NCI-H2227 (cell line): Measurements from ENCODE around the gene SPRR4.

ENCODE experiments used
- DNase-seq: peaks from one replicate; lab custom pipeline; 2025; ENCODE audit not compliant: unreplicated experiment; lab: John Stamatoyannopoulos, UW

SPRR4 gene, protein sequence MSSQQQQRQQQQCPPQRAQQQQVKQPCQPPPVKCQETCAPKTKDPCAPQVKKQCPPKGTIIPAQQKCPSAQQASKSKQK

DNA sequence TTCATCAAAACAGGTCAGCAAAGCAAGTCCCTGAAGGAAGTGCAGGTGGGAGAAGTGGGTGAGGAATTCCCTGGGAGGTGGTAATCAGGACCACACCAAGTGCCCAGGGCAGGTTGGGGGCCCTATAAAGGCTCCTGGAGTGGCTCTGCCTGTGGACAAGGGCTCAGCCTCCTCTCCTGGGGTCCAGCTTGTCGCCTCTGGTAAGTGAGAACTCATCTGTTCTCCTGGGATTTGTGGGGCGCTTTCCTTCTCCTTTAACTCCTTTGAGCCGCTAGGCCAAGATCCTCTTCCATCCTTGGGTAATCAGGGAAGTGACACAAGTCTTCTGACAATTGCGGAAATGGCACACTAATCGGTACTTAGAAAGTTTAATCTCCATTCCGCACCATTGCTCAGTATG lies at the start of gene SPRR4:
Gene SPRR4 (plus strand): TSS at position 154 of the 400 bp plus-strand sequence. CDS start 1,243 bp downstream, outside the sequence.
- no peak for DNase-seq

DNA sequence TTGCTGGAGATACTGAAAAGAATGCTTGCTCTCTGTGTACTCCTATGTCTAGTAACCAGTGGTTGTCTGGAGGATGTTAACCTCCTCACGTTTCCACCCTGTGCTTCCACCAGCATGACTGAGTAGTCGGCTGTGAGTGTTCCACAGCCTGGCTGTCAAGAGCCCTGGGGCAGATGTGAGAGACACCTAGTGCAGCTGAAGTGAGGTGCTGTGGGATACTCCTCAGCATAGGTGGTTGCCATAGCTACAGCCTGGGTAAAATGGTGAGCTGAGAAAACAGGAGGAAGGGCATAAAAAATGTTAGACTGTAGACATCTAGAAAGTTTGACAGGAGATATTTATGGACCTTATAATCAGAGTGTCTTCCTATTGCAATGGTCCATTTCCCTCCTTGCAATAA lies 46.3 kb upstream of the SPRR4 start:
- no peak for DNase-seq

DNA sequence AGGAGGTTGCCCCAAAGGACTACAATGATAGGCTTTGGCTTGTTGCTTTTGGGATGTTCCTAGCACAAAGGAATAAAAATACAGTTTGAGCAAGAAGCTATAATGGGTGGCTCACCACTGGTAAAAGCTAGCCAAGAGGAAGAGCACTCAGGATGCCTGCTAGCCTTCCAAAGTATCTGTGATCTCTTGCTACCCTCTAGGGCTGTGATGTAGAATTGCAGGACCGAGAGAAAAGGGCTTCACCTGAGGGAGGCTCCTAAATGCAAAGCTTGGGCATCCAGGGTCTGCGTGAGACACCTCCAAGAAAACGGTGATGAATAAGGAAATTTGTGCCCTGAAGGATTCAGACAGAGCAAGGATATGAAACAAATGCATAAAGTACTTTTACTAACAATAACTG lies 44.4 kb upstream of the SPRR4 start:
- DNase-seq: no peak

DNA sequence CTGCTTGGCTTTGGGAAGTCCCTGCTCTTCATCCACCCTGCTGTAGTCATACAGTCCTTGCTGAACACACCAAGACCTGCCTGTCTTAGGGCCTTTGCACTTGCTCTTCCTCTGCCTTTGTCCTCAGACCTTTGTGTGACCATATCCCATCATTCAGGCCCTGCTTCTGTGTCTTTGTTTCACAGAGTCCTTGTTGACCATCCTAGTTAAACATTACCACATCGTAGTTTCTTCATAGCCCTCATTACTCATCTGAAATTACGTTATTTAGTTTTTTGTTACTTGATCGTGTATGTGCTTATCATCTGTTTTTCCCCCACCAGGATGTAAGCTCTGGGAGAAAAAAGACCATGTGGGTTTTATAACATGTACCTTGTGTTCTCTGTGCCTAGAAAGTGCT lies 41.8 kb upstream of the SPRR4 start:
- DNase-seq: no peak

DNA sequence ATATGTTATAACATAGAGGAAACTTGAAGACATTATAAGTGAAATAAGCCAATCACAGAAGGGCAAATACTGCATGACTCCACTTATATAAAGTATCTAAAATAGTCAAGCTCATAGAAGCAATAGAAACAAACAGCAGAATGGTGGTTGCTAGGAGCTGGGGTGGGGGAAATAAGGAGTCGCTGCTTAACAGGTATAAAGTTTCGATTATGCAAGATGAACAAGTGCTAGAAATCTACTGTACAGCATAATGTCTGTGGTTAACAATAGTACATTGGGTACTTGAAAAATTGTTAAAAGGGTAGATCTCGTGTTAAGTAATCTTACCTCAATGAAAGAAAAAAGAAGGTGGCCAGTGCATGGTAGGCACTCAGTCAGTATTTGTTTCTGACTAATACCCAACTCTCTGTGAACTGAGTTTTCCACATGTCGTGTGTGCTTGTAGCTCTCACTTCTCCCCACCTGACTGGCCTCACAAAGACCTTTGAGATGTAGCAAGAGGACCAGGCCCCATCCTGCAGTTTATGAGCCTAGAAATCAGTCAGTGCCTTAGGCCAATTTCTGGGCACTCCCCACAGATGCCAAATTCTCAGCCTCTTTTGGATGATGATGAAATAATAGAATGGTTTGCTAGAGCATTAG lies 38.2 kb upstream of the SPRR4 start:
- no peak for DNase-seq

DNA sequence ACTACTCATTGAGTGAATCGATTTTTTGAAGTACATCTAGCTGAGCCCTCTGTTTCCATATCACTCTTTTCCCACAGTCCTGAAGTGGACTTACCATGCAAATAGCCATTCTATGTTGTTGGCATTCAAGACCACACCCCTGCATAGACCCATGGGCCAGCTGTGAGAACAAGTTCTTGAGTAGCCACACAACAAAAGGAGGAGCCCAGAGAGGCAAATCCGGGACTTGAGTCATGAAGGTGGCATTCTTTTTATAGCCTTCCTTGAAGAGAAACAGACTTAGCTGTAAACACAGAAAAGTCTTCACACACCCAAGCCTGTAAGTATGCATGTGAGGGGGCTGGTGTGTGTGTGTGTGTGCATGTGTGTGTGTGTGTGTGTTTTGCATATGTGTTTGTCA lies 37.3 kb upstream of the SPRR4 start:
- DNase-seq: no peak

DNA sequence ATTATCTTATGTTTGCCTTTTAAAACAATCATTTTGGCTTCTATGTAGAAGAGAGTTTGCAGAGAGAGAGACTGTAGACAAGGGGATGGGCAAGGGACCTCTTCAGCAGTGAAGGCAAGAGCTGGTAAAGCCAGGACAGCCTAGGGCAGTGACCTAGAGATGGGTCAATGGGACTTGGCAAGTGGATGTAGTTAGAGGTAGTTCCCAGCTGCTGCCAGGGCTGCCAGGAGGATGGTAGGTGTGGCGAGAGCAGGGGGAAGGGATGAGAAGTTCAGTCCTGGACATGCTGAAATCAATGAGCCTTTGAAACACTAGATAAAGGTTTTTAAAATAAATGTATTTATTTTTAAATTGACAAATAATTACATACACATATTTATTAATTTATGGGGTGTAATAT lies 29.8 kb upstream of the SPRR4 start:
- DNase-seq: no peak

DNA sequence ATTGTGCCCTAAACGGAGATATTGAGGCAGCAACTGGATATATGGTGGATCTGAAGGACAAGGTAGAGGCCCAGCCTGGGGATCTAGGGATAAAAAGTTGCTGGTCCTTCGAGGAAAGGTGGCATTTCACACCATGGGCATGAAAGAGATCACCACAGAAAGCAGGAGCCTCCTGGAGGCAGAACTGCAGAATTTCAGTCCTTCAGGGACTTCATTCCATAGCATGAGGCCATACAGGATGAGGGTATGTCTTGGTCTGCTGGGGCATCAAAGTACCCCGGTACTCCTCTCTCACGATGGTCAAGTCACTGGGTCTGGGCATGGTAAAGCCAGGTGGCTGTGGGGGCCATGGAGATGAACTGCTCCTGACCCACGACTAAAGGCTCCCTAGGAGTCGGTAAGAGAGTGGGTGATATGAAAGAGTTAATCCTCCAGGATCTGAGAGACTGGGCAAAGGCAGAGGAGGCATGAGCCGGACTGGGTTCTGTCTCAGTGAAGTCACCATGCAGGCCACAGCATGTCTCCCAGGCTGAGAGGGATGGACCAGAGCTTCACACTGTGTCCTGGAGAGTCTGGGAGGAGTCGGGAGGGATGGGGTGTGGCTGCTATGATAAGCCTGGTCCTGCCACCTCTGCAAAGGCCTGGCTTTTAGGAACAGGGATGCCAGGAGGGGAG lies 29.3 kb upstream of the SPRR4 start:
- no peak for DNase-seq

DNA sequence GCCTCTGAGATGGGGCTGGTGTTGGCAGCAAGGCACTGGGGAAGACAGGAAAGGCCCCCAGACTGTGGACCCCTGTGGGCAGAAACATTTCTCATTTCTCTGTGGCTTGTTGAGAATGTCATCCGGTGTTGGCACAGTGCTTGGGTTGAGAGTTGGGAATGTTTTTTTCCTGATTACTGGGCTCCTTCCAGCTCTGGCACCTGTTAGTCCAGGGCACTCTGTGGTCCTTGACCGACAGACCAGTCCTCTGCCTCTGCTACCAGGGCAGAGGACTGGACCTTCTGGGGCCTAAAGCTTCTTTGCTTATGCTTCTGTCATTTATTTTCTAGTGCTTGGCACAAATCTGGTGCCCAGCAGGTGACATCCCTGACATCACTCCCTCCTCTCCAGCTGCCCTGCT lies 28.3 kb upstream of the SPRR4 start:
- no peak for DNase-seq

DNA sequence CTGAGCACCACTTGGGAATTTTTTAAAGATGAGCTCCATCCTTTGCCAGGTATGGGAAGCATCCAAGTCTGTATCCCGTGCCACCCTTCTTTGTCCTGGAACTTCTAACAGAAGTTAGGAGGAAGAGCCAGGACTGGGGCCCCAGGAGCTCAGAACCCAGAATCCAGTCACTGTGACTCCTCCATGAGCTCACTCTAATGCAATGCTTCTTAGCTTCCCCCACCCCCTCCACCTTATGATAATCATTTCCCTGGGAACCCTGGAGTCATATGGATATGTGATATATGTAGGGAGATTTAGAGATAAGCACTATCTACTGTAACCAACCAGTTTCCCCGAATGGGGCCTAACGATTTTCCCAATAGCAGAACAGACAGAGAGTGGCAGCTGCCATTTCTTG lies 24.2 kb upstream of the SPRR4 start:
- no peak for DNase-seq

DNA sequence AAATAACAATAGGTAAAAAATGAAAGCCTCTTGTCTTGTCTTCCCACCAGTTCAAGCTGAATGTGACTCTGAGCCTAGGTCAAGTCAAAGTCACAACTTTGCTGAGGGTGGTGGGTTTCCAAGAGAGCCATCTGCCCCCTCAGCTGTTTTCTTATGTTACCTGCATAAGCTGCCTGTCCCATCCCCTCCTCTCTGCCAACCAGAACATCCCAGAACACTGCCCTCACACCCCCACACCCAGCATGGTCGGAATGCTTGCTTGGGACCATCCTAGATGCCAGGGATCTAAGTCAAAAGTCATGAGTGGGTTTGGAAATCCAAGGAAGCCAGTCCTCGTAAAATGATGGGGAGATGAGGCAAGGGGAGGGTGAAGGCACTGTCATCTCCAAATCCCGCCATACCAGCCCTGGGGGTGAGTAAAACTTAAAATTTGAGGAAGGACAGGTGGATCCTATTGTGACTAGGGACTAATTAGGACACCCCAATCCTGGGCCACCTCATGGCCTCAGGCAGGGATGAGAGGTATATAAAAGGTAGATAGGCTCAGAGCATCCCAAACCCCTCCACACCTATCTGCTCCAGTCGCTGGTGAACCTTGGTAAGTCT lies 23.7 kb upstream of the SPRR4 start, which contains the start of gene SPRR5:
Gene SPRR5 (plus strand): TSS at position 556 of the 606 bp plus-strand sequence. CDS start 1,349 bp downstream, outside the sequence.
- no peak for DNase-seq

DNA sequence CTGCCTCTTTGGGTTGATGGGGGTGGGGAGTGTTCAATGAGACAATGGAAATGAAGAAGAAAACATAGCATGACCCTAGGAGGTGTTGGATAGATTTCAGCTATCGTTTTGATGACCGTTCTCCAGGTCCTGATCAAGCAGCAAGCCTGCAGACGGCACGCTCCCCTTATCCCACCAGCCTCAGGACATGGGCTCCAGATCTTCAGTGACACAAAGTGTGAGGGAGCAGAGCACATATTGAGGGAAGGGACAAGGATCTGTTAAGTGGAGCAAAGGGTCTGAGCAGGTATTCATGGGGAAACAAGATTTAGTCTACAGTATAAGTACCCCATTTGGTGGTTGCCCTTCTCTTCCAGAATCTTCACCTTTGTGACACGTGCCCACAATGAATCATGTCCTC lies 18.7 kb upstream of the SPRR4 start:
- DNase-seq: no peak

DNA sequence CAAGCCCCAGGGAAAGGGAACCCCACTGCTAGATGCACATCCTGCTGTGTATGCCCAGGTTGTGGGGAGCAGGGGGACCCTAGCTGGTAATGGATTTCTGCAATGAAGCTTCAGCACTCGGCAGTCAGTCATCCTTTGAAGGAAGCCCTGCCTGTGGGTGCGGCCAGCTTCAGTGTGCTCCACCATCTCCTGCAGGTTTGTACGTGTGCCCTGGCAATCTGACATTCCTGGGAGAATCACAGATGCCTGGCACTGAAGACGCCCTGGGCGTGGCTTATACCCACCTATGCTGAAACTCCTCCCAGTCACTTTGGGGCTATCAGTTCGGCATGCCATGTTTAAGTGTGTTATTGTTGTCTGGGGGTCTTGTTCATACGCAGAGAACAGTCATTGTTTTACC lies 16.7 kb upstream of the SPRR4 start:
- no peak for DNase-seq

DNA sequence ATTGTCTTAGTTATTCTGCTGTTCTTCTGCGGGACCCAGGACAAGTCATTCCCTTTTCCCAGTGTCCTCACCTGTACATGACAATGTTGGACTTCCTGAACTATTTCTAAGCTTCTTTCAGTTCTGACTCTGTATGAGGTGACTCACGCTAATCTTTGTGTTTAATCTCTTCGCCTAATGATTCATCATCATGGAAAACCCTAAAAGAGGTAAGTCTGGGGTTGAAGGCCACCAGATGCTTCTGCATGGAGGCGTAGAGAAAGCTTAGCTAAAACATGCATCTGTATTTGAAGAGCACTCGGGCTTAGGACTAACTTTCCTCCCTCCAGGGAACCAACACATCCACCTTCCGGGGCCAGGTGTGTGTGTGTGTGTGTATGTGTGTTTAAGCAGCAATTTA lies 16.0 kb upstream of the SPRR4 start:
- no peak for DNase-seq

DNA sequence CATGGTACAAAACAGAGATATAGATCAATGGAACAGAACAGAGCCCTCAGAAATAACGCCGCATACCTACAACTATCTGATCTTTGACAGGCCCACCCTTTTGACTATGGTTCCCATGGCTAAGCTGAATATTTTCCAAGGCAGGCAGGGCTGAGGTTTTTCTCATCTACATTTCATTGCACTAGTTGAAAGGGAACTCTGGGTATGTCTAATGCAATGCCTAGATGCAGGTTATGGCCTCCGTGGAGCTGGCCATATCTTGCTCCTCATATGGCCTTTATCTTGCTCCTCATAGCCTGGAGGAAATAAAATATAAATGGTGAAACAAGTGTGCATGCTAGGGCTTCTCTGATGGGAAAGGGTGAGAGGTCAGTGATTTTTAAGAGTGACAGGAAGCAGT lies 12.9 kb upstream of the SPRR4 start:
- DNase-seq: no peak

DNA sequence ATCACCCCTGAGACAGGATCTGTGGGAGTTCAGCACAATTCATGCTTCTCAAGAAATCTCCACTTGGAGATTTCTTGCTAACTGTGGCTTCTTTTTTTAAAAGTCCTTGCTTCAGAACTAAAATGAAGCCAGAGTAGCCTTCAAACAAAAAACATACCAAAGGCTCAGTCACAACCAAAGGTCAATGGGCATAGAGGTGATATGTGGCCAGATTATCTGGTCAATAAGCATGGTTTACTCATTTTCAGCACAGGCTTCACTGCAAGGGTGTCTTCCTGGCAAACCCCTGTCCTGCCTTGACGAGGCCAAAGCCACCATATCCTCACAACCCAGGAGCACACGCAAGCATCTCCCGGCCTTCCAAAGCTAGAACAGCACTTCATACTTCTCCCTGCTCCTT lies 11.2 kb upstream of the SPRR4 start:
- no peak for DNase-seq

DNA sequence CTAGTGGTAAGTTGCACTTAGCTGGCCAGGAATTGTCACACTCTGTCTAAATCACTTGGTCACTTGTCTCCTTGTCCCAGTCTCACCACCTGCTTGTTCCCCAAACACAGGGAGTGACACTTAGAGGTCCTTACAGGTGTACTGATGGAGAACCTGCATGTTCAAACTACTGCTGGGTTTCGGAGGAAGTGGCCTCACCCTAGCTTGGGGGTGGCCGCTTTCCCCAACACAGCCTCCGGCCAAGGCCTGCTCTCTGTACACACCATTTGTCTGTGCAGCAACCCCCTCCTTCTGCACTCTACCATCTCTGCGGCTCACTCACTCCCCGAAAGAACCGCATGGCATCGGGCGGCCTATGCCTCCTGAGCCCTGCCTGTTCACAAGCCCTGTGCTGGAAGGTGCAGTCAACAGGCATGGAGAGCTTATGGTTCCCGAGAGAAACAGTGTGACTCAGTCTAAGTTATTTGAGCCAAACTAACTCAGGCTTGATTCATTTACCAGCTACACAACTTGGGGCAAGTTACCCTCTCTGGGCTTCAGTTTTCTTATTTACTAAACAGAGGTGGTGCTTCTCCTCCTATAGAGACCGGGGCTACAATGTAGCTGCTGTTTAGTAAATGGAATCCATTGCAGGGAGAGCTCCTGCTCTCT lies 10.5 kb upstream of the SPRR4 start:
- no peak for DNase-seq

DNA sequence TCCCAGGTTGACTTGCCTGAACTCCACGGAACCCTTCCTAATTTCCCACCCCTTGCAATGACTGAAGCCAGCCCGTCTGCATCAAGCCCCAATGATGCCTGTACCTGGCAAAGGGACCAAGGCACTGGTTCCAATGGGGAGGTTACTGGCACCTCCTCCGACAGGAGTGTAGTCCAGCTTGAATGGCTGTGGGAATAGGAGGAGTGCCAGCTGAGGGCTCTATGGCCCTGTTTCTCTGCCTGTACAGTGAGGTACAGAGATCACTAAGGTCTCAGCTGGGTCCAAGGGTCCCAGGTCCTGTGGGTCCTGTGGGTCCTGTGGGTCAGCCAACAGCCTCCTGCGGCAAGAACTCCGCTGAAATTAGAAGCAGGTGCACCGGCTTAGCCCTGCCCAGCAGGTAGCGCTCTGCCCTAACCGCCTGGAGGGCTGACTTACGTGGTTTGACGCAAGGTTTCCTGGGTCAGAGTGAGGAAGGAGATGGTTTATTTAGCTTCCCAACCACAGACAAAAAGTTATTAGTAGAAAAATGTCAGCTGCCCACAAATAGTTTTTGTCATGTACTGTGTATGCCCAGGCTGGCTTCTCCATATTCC lies 9.9 kb upstream of the SPRR4 start:
- no peak for DNase-seq

DNA sequence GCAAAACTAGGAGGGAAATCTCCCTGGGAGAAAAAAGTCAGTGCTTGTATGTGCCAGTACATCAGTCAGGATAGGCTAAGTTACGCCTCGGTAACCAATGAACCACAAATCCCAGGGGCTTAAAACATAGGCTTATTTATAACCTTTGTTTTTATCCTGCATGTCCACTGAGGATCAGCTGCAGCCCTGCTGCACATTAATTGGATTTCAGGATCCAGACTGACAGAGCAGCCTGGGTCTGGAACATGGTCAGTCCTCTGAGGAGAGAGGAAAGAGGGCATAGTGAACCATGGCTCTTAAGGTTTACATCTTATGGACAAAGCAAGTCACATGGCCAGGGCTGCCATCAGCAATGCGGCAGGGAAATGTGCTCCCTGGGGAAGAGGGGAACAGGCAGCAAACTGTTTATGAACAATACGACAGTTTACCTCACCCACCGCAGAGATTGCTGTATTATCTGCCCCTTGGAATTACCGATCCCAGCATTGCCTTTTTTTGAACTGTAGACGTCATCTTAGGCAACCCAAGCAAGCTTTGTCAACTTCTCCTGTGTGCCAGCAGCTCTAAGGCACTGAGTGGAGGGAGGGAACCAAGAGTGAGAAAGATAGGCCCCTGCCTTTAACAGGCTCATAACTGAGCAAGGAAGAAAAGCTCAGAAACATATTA lies 9.1 kb upstream of the SPRR4 start:
- no peak for DNase-seq

DNA sequence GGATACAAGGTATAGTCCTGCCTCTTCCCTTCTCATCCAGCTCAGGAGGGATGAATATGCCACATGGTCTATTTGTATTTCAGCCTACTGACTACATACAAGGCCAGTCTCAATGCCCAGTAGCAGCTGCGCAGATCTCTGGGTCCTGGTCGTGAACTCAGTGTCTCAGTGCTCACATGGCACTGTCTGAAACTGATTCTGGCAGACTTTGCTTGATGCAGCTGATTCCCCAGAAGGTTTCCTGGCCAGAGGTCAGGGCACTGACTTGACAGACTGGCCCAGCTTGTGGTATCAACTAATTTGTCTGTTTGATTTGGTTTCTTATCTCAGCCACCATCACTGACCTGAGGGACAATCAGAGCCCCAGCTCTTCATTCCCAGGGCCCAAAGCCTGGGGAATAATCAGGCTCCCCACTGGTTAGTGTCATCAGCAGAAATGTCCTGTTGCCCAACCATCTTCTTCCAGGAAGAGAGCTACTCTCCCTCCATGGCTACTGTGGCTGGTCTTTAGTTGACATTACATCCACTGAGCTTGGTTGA lies 7.5 kb upstream of the SPRR4 start:
- no peak for DNase-seq

DNA sequence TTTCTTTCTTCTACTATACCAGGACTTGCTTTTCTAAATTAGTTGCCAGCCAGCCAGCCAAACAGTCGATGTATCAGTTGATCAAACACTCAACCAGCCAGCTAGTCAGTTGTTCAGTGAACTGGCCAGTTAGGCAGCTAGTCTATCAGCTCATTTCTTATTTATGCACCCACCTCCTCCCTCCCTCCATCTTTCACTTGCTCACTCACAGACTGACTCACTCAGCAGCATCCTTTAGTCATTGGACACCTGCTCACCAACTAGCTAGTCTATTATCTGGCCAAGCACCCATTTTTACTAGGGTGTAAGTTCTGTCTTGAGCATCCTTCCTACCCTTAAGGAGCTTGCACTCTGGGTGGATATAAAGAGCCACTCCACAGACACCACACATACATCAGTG lies 5.9 kb upstream of the SPRR4 start:
- DNase-seq: no peak
